DOHH2 (cell line): ENCODE results near the gene ADORA3.

ENCODE experiments used
- H3F3A ChIP-seq: fragments of 200-600 bp; sonication (generic), shearing (Covaris generic); 2 replicates; pipeline ENCODE4 v1.6.0; 2016; ENCODE audit warnings: antibody characterized with exemption, mild to moderate bottlenecking; ENCODE audit not compliant: control insufficient read depth, insufficient read depth
- H3K27ac ChIP-seq: fragments of 200-600 bp; sonication (generic); 2 replicates; pipeline ENCODE4 v1.5.1; 2014; ENCODE audit warnings: low read depth, mild to moderate bottlenecking, low read length, moderate library complexity
- H3K27me3 ChIP-seq: fragments of 200-600 bp; sonication (generic); 2 replicates; pipeline ENCODE4 v1.6.1; 2014; ENCODE audit warnings: mild to moderate bottlenecking, low read length, mixed read lengths; ENCODE audit not compliant: control insufficient read depth
- H3K36me3 ChIP-seq: fragments of 200-600 bp; sonication (generic); 2 replicates; pipeline ENCODE4 v1.6.1; 2014; ENCODE audit warnings: mild to moderate bottlenecking, low read length, moderate library complexity, mixed read lengths; ENCODE audit not compliant: control insufficient read depth
- H3K4me1 ChIP-seq: fragments of 200-600 bp; sonication (generic); 2 replicates; pipeline ENCODE4 v1.6.1; 2014; ENCODE audit warnings: mild to moderate bottlenecking, low read length, mixed read lengths; ENCODE audit not compliant: control insufficient read depth
- H3K4me2 ChIP-seq: fragments of 200-600 bp; sonication (generic); 2 replicates; pipeline ENCODE4 v1.6.0; 2014; ENCODE audit warnings: mild to moderate bottlenecking, low read length, moderate library complexity
- H3K4me3 ChIP-seq: fragments of 200-600 bp; sonication (generic); 2 replicates; pipeline ENCODE4 v1.5.1; 2014; ENCODE audit warnings: mild to moderate bottlenecking, low read length, mixed read lengths
- H3K79me2 ChIP-seq: fragments of 200-600 bp; sonication (generic); 2 replicates; pipeline ENCODE4 v1.6.1; 2014; ENCODE audit warnings: mild to moderate bottlenecking, low read length, mixed read lengths; ENCODE audit not compliant: control insufficient read depth
- H3K9me2 ChIP-seq: fragments of 200-600 bp; sonication (generic); replicated peaks from 2 replicates; pipeline ENCODE4 v1.6.1; 2014; ENCODE audit warnings: mild to moderate bottlenecking, low read length, mixed read lengths; ENCODE audit not compliant: control insufficient read depth
- H3K9me3 ChIP-seq: fragments of 200-600 bp; sonication (generic); 2 replicates; pipeline ENCODE4 v1.6.1; 2014; ENCODE audit warnings: antibody characterized with exemption, low read length, mixed read lengths; ENCODE audit not compliant: control insufficient read depth, insufficient read depth
- H4K20me1 ChIP-seq: fragments of 200-600 bp; sonication (generic); 2 replicates; pipeline ENCODE4 v1.6.0; 2014; ENCODE audit warnings: low read depth, mild to moderate bottlenecking, antibody characterized with exemption, low read length, moderate library complexity; ENCODE audit not compliant: control insufficient read depth, insufficient read depth
- CTCF ChIP-seq: fragments of 200-600 bp; sonication (generic); IDR thresholded peaks from one replicate; pipeline ENCODE4 v1.5.1; 2014; ENCODE audit warnings: antibody characterized with exemption, mild to moderate bottlenecking, low read depth, low read length; ENCODE audit not compliant: poor library complexity, severe bottlenecking
- EZH2phosphoT487 ChIP-seq: fragments of 200-600 bp; sonication (generic); IDR thresholded peaks from 2 replicates; pipeline ENCODE4 v1.6.1; 2017; ENCODE audit warnings: borderline replicate concordance, mild to moderate bottlenecking, antibody characterized with exemption, low read length, moderate library complexity, mixed read lengths

The ADORA3 gene

GRCh38 chr1:111499026-111499785 lies 4.2 kb downstream of the ADORA3 start:
- Histone ChIP-seq H3F3A (no peaks in the 10 kb centered on the region), H3K27ac (no peak overlapping the region), H3K79me2 (no peaks in the 10 kb centered on the region), H3K27me3 (no peaks in the 10 kb centered on the region), H3K4me3 (no peak overlapping the region), H3K36me3 (no peaks in the 10 kb centered on the region), H3K9me2 (no peaks in the 10 kb centered on the region), H3K4me1 (peaks cover 21% of the 10 kb centered on the region), H3K4me2 (no peak overlapping the region), H3K9me3 (no peaks in the 10 kb centered on the region), H4K20me1 (no peaks in the 10 kb centered on the region)
- TF ChIP-seq CTCF (no peak), EZH2phosphoT487 (no peak)

GRCh38 chr1:111497592-111497991 lies 5.8 kb downstream of the ADORA3 start:
- Histone ChIP-seq H3K36me3 (no peaks in the 10 kb centered on the region), H3K79me2 (no peaks in the 10 kb centered on the region), H3K9me3 (no peaks in the 10 kb centered on the region), H4K20me1 (no peaks in the 10 kb centered on the region), H3K27me3 (no peaks in the 10 kb centered on the region), H3F3A (no peaks in the 10 kb centered on the region), H3K27ac (no peak overlapping the region), H3K4me3 (no peak overlapping the region), H3K4me1 (peaks cover 6% of the 10 kb centered on the region; the same call in 1 of the 2 replicates), H3K9me2 (no peaks in the 10 kb centered on the region), H3K4me2 (no peak overlapping the region)
- no peak for TF ChIP-seq CTCF
- no peak for TF ChIP-seq EZH2phosphoT487

- H3K27me3 ChIP-seq: no peaks in the 10 kb centered on the region
- TF ChIP-seq EZH2phosphoT487 (no peak), CTCF (no peak)
- no peaks in the 10 kb centered on the region for H3K9me3 ChIP-seq
- H3K4me1 ChIP-seq: peaks cover 6% of the 10 kb centered on the region; the same call in 1 of the 2 replicates
- no peaks in the 10 kb centered on the region for H3F3A ChIP-seq
- no peaks in the 10 kb centered on the region for H4K20me1 ChIP-seq
- H3K36me3 ChIP-seq: no peaks in the 10 kb centered on the region
- no peak overlapping the region for H3K4me2 ChIP-seq
- no peaks in the 10 kb centered on the region for H3K9me2 ChIP-seq
- H3K27ac ChIP-seq: no peak overlapping the region
- no peak overlapping the region for H3K4me3 ChIP-seq
- H3K79me2 ChIP-seq: no peaks in the 10 kb centered on the region
Measured at GRCh38 chr1:111496398-111496797, 7.0 kb downstream of the ADORA3 start.
